Gastroesophageal sphincter (tissue), 3 donors: ENCODE results near the gene AFF3.

ENCODE experiments used
- POLR2A ChIP-seq, 2 donors: fragments of 450-650 bp; IDR thresholded peaks; one replicate each; pipeline ENCODE4 v1.6.1; 2017; ENCODE audit warnings: antibody characterized with exemption in 2 of 2, mild to moderate bottlenecking in 2 of 2, moderate library complexity in 1 of 2
- TF ChIP-seq, protein P1 (sequence below), 4 experiments: fragments of 200-600 bp in 2 of 4; fragments of 450-650 bp in 2 of 4; sonication (generic) in 1 of 4; IDR thresholded peaks; one replicate each; pipeline ENCODE4 v1.5.1; 2017 to 2019; ENCODE audit warnings: antibody characterized with exemption in 4 of 4, mild to moderate bottlenecking in 2 of 4, moderate library complexity in 2 of 4

DNA sequence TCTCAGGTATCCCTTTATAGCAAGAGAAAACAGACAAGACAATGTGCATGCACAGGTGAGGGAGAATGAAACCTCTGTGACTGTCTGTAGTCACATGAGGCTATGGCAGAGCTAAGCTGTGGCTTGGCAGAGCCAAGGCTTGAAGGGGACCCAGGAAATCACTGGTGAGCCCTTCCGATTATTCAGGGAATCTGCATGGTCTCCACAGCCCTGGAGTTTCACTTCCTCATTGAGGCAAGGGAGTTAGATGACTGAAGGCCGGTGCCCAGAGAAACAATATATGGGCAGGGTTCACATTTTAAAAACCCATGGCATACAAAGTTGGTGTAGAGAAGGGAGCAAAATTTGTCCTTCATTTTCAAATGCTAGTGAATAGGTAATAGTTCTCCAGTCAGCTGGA lies 508.2 kb downstream of the AFF3 start:
- TF ChIP-seq, protein P1, sequence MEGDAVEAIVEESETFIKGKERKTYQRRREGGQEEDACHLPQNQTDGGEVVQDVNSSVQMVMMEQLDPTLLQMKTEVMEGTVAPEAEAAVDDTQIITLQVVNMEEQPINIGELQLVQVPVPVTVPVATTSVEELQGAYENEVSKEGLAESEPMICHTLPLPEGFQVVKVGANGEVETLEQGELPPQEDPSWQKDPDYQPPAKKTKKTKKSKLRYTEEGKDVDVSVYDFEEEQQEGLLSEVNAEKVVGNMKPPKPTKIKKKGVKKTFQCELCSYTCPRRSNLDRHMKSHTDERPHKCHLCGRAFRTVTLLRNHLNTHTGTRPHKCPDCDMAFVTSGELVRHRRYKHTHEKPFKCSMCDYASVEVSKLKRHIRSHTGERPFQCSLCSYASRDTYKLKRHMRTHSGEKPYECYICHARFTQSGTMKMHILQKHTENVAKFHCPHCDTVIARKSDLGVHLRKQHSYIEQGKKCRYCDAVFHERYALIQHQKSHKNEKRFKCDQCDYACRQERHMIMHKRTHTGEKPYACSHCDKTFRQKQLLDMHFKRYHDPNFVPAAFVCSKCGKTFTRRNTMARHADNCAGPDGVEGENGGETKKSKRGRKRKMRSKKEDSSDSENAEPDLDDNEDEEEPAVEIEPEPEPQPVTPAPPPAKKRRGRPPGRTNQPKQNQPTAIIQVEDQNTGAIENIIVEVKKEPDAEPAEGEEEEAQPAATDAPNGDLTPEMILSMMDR (IDR thresholded peaks at IDR 0.05), result no peak
- no peak for TF ChIP-seq POLR2A (IDR thresholded peaks at IDR 0.05)
